Aorta (tissue), 5 donors: ENCODE results near the gene PRKCQ. TPM values are rescaled to one million over a fixed set of nuclear protein-coding genes. Genes with fewer than 3 reads are reported as not detected.
"Not testable (repeated sequence)": the region's sequence is repeated elsewhere in the genome, so short reads cannot be mapped to it uniquely, and the experiment has no call there.

Experiments
- ATAC-seq: fragments of 200-7000 bp; cut with Tn5 transposase; one replicate; pipeline ENCODE4 v1.9.1; 2022; ENCODE audit warnings: moderate library complexity; ENCODE audit not compliant: low FRiP score
- DNase-seq, 2 donors: peaks; one replicate each; pipeline ENCODE4 v3.0.0-alpha.2; 2020
- H3K27ac ChIP-seq, 2 donors: one replicate each; pipeline ENCODE4 v1.5.1; 2013; ENCODE audit warnings: low read length in 2 of 2, mild to moderate bottlenecking in 2 of 2, moderate library complexity in 2 of 2, control low read depth in 1 of 2, inconsistent platforms in 1 of 2, low read depth in 1 of 2
- H3K27me3 ChIP-seq, 2 donors: one replicate each; pipeline ENCODE4 v1.6.1; 2013; ENCODE audit warnings: control low read depth in 1 of 2, low read length in 1 of 2, mild to moderate bottlenecking in 1 of 2, moderate library complexity in 1 of 2; ENCODE audit not compliant: insufficient read depth in 2 of 2, control insufficient read depth in 1 of 2
- H3K36me3 ChIP-seq, 2 donors: one replicate each; pipeline ENCODE4 v1.6.1; 2013; ENCODE audit warnings: control low read depth in 1 of 2, low read length in 1 of 2, mild to moderate bottlenecking in 1 of 2; ENCODE audit not compliant: insufficient read depth in 2 of 2, control insufficient read depth in 1 of 2
- H3K4me1 ChIP-seq, 2 donors: one replicate each; pipeline ENCODE4 v1.6.1; 2013; ENCODE audit warnings: low read length in 2 of 2, control low read depth in 1 of 2, mild to moderate bottlenecking in 1 of 2, moderate library complexity in 1 of 2; ENCODE audit not compliant: insufficient read depth in 2 of 2, control insufficient read depth in 1 of 2
- H3K4me3 ChIP-seq, 2 donors: one replicate each; pipeline ENCODE4 v1.5.1; 2013; ENCODE audit warnings: low read length in 2 of 2, control low read depth in 1 of 2, mild to moderate bottlenecking in 1 of 2
- H3K9me3 ChIP-seq: one replicate; pipeline ENCODE4 v1.6.1; 2013; ENCODE audit warnings: mild to moderate bottlenecking, low read length; ENCODE audit not compliant: control insufficient read depth
- WGBS, 2 donors: extraction: QIAGEN DNeasy Blood & Tissue Kit; methylation state at CpG; one replicate each; pipeline ENCODE4 v1.1.7; 2013; 5-methylcytosine and 5-hydroxymethylcytosine counted together
- intact Hi-C, 2 donors: fragments of 100-400 bp; cut with DNase I; formaldehyde crosslinking; loops; one replicate each; pipeline versions ENCODE4 v1.14.2 to v1.15.0; 2022
- polyA plus RNA-seq, 2 donors: library from polyadenylated mRNA; stranded (reverse); fragments of 200-250 nt; gene quantifications; one replicate each; pipeline ENCODE4 v1.2.3, GENCODE V29; 2013
- total RNA-seq, 2 donors: library from RNA; stranded (reverse); fragmentation: NEBNext Ultra II Directional; extraction: Animal tissue kit (Norgen Biotek cat#: 25700); gene quantifications; one replicate each; pipeline ENCODE4 v1.2.1, GENCODE V29; 2021
- donor health status: healthy with polysubstance abuse.
- donor health status: Bipolar disorder and iron deficiency.
- donor health status: DM: no; HTN: no; CAD: no.
- donor health status: DM: no; HTN: no; CAD: no.
- donor health status: DM: yes; HTN: yes; CAD: no.

The PRKCQ gene
- total and polyA plus RNA-seq, 4 donors = 0.45 to 1.3 (median 1.1) TPM; not detected in 1

- H3K9me3 ChIP-seq = peaks cover 2% of the 10 kb centered on the region
- no peaks in the 10 kb centered on the region for H3K27me3 ChIP-seq
- no peak overlapping the region for H3K27ac ChIP-seq
- H3K4me3 ChIP-seq = no peak overlapping the region
- ATAC-seq (no peak), DNase-seq (no peak)
- intact Hi-C loops = no loop called here
- 55 to 56% methylated on average over 6 of the region's 6 CpGs for WGBS, 2 donors
- no peaks in the 10 kb centered on the region for H3K36me3 ChIP-seq
- H3K4me1 ChIP-seq = no peaks in the 10 kb centered on the region
Observed at GRCh38 chr10:6473901-6474370, 106.1 kb downstream of the PRKCQ start.

DNA sequence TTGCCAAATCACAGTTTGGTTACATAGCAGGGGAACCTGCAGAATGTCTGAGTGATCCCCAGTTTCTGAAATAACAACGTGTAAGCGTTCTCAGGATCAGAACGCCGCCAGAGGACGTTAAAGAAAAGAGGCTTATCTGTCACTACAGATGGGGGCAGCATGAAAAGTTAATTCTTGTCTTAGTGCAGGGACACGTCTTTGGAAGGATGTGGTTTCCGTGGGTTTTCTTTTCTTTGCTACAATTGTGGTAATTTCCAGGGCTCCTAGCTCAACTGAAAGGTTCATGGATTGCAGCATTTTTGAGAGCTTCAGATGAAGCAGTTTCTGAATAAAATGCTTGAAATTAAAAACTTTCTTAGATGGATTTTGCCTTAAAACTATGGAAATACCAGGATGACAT, 106.6 kb downstream of the PRKCQ start:
- peaks cover 2% of the 10 kb centered on the region for H3K9me3 ChIP-seq
- no peak overlapping the region for H3K4me3 ChIP-seq
- no peak overlapping the region for H3K27ac ChIP-seq
- WGBS, 2 donors = 60 to 61% methylated on average over 7 of the region's 7 CpGs
- ATAC-seq (no peak), DNase-seq (no peak)
- H3K27me3 ChIP-seq = no peaks in the 10 kb centered on the region
- no peaks in the 10 kb centered on the region for H3K4me1 ChIP-seq
- no peaks in the 10 kb centered on the region for H3K36me3 ChIP-seq
- intact Hi-C loops = no loop called here

DNA sequence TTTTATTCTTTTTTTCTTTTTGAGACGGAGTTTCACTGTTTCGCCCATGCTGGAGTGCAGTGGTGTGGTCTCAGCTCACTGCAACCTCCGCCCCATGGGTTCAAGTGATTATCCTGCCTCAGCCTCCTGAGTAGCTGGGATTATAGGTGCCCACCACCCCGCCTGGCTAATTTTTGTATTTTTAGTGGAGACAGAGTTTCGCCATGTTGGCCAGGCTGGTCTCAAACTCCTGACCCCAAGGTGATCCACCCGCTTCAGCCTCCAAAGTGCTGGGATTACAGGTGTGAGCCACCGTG, 107.4 kb downstream of the PRKCQ start:
- H3K4me1 ChIP-seq, H3K27ac ChIP-seq, H3K4me3 ChIP-seq, DNase-seq, intact Hi-C loops, H3K9me3 ChIP-seq, ATAC-seq, H3K36me3 ChIP-seq, H3K27me3 ChIP-seq: not testable (repeated sequence)
- WGBS, 2 donors = 87 to 91% methylated on average over 7 of the region's 7 CpGs

- intact Hi-C loops = no loop called here
- H3K27me3 ChIP-seq = no peaks in the 10 kb centered on the region
Observed at GRCh38 chr10:6470894-6471618, 109.0 kb downstream of the PRKCQ start.

DNA sequence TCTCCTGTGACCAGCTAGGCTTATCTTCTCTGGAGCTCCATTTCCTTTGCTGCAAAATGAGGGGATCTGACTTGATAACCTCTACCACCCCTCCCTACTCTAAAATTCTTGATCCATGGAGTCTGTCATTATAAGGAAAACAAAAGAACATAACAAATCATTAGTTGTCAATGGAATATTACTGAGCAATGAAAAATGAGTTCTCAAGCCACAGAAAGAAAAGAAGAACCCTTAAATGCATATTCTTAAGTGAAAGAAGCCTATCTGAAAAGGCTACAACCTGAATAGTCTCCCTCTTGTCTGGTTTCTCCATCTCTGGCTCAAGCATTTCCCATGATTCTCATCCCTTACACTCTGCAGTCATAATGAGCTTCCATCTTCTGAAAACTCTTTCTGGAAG, 110.4 kb downstream of the PRKCQ start:
- Histone ChIP-seq H3K9me3 (peaks cover 2% of the 10 kb centered on the region), H3K4me3 (no peak overlapping the region), H3K4me1 (no peaks in the 10 kb centered on the region), H3K27ac (no peak overlapping the region), H3K27me3 (no peaks in the 10 kb centered on the region), H3K36me3 (no peaks in the 10 kb centered on the region)
- intact Hi-C loops = no loop called here
- DNase-seq (no peak), ATAC-seq (no peak)

More at GRCh38 chr10:6470894-6471618, 109.0 kb downstream of the PRKCQ start:
- Histone ChIP-seq H3K36me3 (no peaks in the 10 kb centered on the region), H3K9me3 (peaks cover 2% of the 10 kb centered on the region), H3K4me3 (no peak overlapping the region), H3K27ac (no peak overlapping the region), H3K4me1 (no peaks in the 10 kb centered on the region)
- WGBS, 2 donors = 89 to 90% methylated on average over 11 of the region's 11 CpGs
- DNase-seq (no peak), ATAC-seq (no peak)

- WGBS, 2 donors = 64 to 71% methylated on average over 7 of the region's 7 CpGs
- Histone ChIP-seq H3K4me3 (no peak overlapping the region), H3K36me3 (no peaks in the 10 kb centered on the region), H3K27ac (no peak overlapping the region), H3K27me3 (no peaks in the 10 kb centered on the region), H3K4me1 (no peaks in the 10 kb centered on the region), H3K9me3 (peaks cover 2% of the 10 kb centered on the region)
- no peak for DNase-seq
- no peak for ATAC-seq
- intact Hi-C loops = no loop called here
Observed at GRCh38 chr10:6465854-6466601, 114.0 kb downstream of the PRKCQ start.

GRCh38 chr10:6465437-6465836, 114.6 kb downstream of the PRKCQ start:
- Histone ChIP-seq H3K36me3 (no peaks in the 10 kb centered on the region), H3K27me3 (no peaks in the 10 kb centered on the region), H3K4me3 (no peak overlapping the region), H3K27ac (no peak overlapping the region), H3K4me1 (no peaks in the 10 kb centered on the region), H3K9me3 (peaks cover 2% of the 10 kb centered on the region)
- 78 to 83% methylated on average over 7 of the region's 7 CpGs for WGBS, 2 donors
- intact Hi-C loops = no loop called here
- ATAC-seq (no peak), DNase-seq (no peak)

DNA sequence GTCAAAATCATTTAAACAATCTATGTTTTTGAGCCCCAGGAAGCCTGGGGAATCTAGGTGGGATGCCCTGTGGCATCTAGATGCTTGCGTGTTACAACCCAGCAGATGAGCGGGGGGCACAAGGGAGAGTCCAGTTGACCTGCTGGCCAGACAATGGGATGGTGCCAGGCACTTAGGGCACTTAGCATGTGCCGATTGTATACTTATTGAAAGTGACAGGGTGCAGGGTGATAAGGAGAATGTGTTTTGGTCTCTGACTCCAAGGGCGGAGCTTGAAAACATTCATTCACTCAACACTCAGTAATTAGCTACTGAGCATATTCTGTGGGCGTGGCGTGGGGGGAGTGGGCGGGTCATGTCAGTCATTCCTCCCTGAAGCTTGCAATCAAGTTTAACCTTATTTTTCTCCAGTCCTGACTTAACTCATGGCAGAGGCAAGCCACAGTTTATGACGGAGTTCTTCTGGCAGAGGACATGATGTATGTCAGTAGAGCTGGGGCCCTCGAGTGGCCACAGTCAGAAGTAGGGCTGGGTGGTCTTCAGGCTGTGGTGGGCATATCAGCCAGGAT, 115.1 kb downstream of the PRKCQ start:
- intact Hi-C loops = no loop called here
- H3K27me3 ChIP-seq = no peaks in the 10 kb centered on the region
- DNase-seq (no peak), ATAC-seq (no peak)
- peaks cover 2% of the 10 kb centered on the region for H3K9me3 ChIP-seq
- H3K4me1 ChIP-seq = no peaks in the 10 kb centered on the region
- no peak overlapping the region for H3K27ac ChIP-seq
- no peak overlapping the region for H3K4me3 ChIP-seq
- WGBS, 2 donors = 80 to 81% methylated on average over 9 of the region's 9 CpGs
- no peaks in the 10 kb centered on the region for H3K36me3 ChIP-seq

DNA sequence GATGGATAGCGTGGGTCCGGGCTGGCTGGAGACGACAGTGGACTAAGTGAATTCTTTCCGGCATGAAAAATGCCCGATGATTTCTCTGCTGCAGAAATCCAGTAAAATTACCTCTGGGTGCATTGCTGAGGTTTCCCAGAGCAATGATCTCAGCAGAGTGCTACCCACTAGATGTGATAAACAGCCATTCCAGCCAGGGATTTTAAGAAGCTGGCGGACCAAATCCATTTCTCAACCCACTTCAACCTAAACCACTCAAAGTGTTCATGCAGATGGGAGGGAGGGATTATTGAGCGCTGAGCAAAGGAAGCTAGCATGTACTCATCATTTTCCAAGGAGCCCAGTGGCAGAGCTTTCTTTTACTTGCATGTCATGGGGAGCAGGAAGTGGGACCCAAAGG, 116.7 kb downstream of the PRKCQ start:
- H3K36me3 ChIP-seq = peaks cover 0 to 1% of the 10 kb centered on the region in 2 donors
- no peaks in the 10 kb centered on the region for H3K4me1 ChIP-seq
- H3K4me3 ChIP-seq = no peak overlapping the region
- H3K9me3 ChIP-seq = peaks cover 2% of the 10 kb centered on the region
- no peak for DNase-seq
- no peaks in the 10 kb centered on the region for H3K27me3 ChIP-seq
- intact Hi-C loops = no loop called here
- WGBS, 2 donors = 70 to 78% methylated on average over 7 of the region's 7 CpGs
- ATAC-seq = no peak
- no peak overlapping the region for H3K27ac ChIP-seq
